Measurements from ENCODE around the gene PIGL.
A peak's percentile ranks its signal among the peaks of the same experiment; 100 is the strongest.
"Not testable (repeated sequence)": the region's sequence is repeated elsewhere in the genome, so short reads cannot be mapped to it uniquely, and the experiment has no call there.

The PIGL gene

DNA sequence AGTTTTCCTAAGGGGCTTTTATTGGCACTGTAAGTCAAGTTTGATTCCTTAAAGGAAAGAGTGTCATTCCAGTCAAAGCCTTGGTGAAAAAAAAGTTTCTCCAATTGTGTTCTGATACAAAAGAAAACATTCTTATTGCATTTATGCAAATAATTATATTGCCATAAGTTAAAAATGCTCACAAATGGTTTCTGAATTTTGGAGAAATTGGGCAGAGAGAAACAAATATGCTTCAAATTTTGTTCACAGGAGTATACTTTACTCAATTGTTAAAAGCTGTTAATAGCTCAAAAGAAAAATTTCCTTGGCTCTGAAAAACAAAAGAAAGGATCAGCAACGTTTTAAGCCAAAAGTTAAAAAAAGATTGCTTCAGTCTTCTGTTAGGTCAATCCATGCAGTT lies 60.2 kb downstream of the PIGL start:
- DNase-seq, result no peak

GRCh38 chr17:16281351-16281750 lies 64.3 kb downstream of the PIGL start:
- DNase-seq, result no peak

DNA sequence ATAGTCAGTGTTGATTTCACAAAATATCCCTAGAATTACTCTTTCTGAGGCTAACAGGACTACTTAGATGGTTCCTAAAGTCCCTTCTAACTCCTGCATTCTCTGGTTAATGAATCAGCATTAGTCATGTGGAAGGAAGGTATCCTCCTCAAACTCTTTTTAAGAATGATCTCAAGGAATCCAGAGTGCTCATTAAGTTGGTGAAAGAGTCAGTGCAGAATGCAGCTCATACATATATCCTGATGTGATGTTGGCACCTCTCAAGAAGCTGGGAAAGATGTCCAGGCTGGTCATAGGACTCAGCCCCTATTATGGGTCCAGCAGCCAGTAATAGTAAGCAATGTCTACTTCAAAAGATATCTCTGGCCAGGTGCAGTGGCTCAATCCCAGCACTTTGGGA lies 65.5 kb downstream of the PIGL start:
- no peak for DNase-seq

DNA sequence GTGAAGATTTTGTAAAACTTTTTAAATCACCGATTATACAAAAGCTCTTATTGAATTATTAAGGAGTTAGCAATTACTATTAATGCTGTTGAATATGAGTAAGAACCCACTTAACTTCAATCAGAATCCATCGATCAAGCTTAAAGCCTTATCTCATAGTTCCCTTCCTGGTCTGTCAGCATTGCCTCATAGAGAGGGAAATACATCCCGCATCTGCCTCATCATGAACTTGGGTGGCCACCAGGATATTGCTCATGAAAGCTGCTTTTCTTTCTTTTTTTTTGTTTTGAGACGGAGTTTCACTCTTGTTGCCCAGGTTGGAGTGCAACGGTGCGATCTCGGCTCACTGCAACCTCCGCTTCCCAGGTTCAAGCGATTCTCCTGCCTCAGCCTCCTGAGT lies 66.7 kb downstream of the PIGL start:
- DNase-seq, result no peak

DNA sequence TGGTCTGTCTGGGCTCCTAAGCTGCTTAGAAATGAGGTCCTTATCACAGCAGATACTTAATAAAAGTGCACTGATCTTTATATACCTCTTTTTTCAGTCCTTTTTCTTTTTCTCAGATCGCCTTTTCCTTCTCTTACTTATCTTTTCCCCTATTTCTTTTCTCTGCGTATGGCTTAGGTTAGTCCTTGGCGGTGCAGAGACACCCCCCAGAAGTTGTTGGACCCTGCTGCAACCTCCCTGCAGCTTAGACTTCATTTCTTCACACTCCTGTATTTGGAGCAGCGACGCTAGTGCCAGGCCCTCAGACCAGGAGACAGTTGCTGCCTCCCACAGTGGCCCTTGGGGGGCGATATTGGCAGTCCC lies 68.6 kb downstream of the PIGL start:
- no peak for DNase-seq

DNA sequence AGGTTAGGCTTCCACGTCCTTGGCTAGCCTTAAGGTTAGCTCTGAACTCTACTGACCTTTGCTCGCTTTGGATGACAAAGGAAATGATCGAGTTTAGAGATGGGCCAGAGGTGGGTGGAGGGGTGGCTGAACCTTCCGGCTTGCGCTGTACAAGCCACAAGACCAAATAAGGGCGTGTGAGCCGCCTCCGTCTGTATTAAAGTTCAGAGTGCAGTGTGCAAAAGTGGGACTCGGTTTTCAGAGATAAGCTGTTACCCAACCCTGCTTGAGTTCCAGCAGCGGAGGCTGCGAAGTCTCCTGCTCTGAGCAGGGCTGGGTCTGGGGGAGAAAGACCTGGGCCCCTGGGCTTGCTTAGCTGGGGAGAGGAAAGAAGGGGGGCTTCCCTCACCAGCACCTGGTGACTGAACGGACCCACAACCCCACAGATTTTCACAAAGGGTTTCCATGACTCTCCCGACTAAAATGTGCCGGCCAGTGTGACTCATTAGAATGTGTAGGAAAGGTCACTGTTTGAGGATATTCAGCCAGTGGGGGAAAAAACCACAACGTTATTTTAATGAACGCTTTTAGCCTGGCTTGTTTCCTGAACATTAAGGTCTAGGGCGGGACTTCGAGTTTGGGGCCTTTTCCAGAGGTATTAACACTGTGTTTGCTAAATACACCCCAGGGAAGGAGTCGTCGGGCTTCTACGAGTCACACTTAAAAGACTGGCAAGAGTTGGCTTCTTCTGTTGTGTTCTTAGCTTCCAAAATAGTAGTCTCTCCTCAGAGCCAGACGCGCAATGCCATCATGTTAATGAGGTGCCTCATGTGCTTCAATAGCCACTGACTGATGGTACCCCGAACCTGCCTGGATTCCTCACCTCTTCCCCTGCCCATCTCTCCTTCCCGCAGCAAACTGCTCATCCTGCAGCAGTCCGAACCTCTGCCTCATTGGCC lies 69.3 kb downstream of the PIGL start:
- peak; percentile 67 for DNase-seq

DNA sequence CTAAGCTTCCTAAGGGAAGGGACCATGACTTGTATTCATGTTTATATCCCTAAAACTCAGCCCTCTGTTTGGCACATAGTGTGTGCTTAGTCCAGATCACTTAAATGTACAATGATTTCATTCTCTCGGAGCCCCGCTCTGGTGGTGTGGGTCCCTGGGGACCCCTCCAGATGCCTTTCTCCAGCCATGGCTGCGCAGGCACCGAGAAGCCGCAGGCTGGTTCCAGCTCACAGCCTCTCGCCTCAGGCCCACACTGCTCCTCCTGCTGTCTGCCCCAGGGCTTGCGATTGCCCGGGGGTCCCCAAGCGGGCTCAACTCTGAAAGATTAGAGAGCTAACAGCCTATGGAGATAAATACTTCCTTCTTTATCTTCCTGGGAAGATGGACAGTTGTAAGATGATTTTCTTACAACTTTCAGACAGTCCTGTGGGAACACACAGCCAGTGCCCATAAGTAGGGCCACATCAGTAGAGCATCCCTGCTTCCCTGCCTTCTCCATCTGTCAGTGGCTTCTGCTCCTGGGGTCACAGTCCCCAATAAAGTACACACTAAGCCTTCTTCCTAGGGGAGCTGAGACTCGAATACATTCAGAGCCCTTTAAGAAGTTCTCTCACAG lies 70.0 kb downstream of the PIGL start:
- no peak for DNase-seq

- no peak for DNase-seq
Measured at GRCh38 chr17:16287563-16288027, 70.6 kb downstream of the PIGL start.

GRCh38 chr17:16288860-16289571 lies 72.0 kb downstream of the PIGL start:
- DNase-seq, result no peak

DNA sequence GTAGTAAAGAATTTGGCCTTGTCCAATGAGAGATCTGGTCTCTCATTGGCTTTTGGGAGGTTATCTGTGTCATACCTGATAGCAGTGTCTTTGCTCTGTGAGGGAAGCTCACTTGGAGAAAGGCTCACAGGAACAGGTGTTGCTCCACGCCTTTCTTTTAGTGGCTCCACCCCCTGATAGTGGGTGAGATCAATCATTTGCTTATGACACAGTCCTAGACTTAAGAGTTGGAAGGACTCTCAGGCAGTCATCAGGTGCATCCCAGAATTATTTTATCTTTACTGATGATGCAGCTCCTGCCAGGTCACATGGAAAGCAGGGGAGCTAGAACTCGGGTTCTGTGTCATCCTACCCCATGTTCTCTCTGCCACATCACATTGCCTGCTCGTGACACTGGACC lies 76.9 kb downstream of the PIGL start:
- DNase-seq, result no peak

DNA sequence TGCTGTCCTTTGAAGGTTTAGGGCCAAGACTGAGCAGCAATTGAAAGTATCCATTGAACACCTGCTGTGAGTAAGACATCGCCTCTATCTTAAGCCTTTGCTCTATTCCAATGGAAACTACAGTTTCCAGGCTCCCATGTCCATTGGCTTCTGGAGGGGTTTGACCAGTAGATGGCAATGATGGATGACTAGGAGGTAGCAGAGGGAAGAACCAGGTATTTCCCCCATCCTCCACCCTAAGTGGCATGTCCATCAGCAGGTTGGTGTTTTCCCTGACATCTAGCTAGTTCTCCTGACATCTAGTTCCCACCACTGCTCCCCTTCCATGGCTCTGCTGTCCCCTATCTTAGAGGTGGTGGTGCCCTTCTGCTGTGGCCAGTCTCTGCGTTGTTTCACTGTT lies 77.5 kb downstream of the PIGL start:
- DNase-seq, result no peak

- DNase-seq, result not testable (repeated sequence)
Measured at GRCh38 chr17:16296072-16296471, 79.1 kb downstream of the PIGL start.

DNA sequence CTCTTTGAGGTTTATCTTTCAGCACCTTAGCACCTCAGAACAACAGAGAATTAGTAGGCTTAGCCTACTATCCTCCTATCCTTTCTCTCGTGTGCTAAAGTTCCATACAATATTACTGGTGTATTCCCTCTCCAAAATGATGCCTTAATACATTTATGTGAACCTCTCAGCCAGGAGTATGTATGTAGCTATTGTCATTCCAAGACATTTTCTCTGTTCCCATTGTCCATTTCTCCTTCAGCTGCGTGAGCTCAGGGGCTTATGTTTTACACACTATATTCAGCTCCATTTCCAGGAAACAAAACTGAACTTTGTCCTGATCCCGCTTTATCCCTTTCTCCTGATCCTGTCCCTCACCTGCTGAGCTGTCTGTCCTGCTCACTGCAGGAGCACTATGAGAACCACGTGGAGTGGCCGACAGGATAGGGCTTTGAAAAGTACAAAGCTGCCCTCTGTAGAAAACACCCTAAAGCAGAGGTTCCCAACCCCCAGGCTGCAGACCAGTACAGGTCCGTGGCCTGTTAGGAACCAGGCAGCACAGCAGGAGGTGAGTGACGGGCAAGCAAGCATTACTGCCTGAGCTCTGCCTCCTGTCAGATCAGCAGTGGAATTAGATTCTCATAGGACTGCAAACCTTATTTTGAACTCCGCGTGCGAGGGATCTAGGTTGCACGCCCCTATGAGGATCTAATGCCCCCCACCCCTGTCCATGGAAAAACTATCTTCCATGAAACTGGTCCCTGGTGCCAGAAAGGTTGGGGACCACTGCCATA lies 80.5 kb downstream of the PIGL start:
- no peak for DNase-seq

DNA sequence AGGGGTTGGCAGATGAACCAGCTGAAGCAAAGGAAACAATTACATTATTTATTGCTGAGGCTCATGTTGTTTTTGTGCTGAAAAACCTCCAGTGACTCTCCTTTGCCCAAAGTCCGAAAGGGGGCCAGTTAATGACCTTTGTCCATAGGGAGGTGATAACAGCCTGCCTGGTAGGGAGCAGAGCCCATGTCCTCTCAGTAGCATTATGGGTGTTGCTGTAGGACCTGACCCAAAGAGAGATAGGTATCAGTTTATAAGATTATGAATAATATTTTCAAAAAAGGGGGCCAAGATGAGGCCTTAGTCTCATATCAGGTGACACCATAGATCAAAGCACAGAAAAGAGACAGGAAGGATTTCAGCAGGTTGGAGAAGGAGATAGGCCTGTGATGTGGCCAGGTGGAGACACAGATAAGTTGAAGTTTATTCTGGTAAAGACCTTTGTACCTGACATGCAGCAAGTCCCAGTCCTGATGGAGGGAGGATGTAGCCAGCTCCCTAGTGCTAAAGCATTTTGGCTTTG lies 81.2 kb downstream of the PIGL start:
- no peak for DNase-seq

GRCh38 chr17:16300554-16300953 lies 83.5 kb downstream of the PIGL start:
- DNase-seq, result no peak

- DNase-seq, result no peak
Measured at GRCh38 chr17:16301963-16302855, 85.2 kb downstream of the PIGL start.

GRCh38 chr17:16302856-16303255 lies 85.8 kb downstream of the PIGL start:
- no peak for DNase-seq

DNA sequence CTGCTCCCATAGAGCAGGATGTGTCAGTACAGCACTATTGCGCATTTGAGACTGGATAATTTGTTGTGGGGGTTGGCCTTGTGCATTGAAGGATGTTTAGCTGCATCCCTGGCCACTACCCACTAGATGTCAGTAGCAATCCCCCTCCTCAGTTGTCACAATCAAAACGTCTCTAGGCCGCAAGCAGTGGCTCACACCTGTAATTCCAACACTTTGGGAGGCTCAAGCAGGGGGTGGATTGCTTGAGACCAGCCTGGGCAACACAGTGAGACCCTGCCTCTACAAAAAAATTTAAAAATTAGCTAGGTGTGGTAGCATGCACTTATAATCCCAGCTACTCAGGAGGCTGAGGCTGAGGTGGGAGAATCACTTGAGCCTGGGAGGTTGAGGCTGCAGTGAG lies 87.8 kb downstream of the PIGL start:
- DNase-seq, result no peak

DNA sequence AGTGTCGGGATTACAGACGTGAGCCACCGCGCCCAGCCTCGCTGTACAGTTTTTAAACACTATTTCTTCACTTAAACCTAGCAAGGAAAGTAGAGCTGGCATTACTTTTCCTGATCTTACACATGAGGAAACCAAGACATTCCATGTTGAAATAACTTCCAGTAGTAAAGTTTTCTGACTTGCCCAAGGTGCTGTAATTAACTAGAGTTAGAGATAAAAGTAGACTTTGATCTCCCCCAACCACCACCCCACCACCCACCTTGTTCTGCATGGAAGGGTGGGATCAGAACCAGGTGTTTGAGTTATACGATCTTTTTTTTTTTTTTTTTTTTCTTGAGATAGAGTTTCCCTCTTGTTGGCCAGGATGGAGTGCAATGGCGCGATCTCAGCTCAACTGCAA lies 89.2 kb downstream of the PIGL start:
- DNase-seq, result no peak

- DNase-seq, result not testable (repeated sequence)
Measured at GRCh38 chr17:16312061-16312460, 95.1 kb downstream of the PIGL start.

Data from NK-92 treated with Interleukin-12 subunit alpha and Interleukin-12 subunit beta, amount 100 ng/mL, for 24 hours (cell line).